ENCODE data around the gene CAPN15. TPM values are rescaled to one million over a fixed set of nuclear protein-coding genes. Genes with fewer than 3 reads are reported as not detected.

The CAPN15 gene
- total RNA-seq, 6 experiments from 2014 or later: 17.3 to 34.3 (median 23.3) TPM

- H3K4me1 ChIP-seq: peaks cover 0 to 21% (median 12%) of the 10 kb centered on the region in 4 donors
- H3K4me3 ChIP-seq: no peak overlapping the region
- no peak overlapping the region for H3K27ac ChIP-seq
- H3K36me3 ChIP-seq: peaks cover 0 to 16% (median 4%) of the 10 kb centered on the region in 4 donors
- 95% methylated on average over 10 of the region's 24 CpGs for WGBS (ENCODE audit: insufficient coverage, low coverage, low lambda C conversion rate, missing lambda C conversion rate)
- no peak for DNase-seq
- no peak for ATAC-seq
- H3K27me3 ChIP-seq: no peaks in the 10 kb centered on the region
- TF ChIP-seq POLR2A (IDR thresholded peaks at IDR 0.05): no peak
- TF ChIP-seq CTCF (IDR thresholded peaks at IDR 0.05): no peak
- intact Hi-C loops (cut with DNase I): no loop called here
- no peaks in the 10 kb centered on the region for H3K9me3 ChIP-seq
Observed at GRCh38 chr16:524274-525040, 3.1 kb upstream of the CAPN15 start.

- H3K36me3 ChIP-seq: peaks cover 0 to 10% (median 4%) of the 10 kb centered on the region in 4 donors
- H3K27ac ChIP-seq: no peak overlapping the region
- DNase-seq (no peak), ATAC-seq (no peak)
- intact Hi-C loops (cut with DNase I): no loop called here
- H3K9me3 ChIP-seq: no peaks in the 10 kb centered on the region
- WGBS (ENCODE audit: insufficient coverage, low coverage, low lambda C conversion rate, missing lambda C conversion rate): 92% methylated on average over 4 of the region's 8 CpGs
- TF ChIP-seq CTCF (IDR thresholded peaks at IDR 0.05): no peak
- TF ChIP-seq POLR2A (IDR thresholded peaks at IDR 0.05): no peak
- peaks cover 0 to 26% (median 13%) of the 10 kb centered on the region in 4 donors for H3K4me1 ChIP-seq
- no peaks in the 10 kb centered on the region for H3K27me3 ChIP-seq
- no peak overlapping the region for H3K4me3 ChIP-seq
Observed at GRCh38 chr16:525123-525519, 2.4 kb upstream of the CAPN15 start.

- Histone ChIP-seq H3K27ac (no peak overlapping the region), H3K4me1 (peaks cover 0 to 27% (median 13%) of the 10 kb centered on the region in 4 donors), H3K27me3 (no peaks in the 10 kb centered on the region), H3K4me3 (peak overlapping the region in 1 of 3 donors; percentile 90), H3K9me3 (no peaks in the 10 kb centered on the region), H3K36me3 (peaks cover 0 to 4% (median under 1%) of the 10 kb centered on the region in 4 donors)
- no peak for ATAC-seq
- TF ChIP-seq CTCF (IDR thresholded peaks at IDR 0.05): no peak
- no peak for TF ChIP-seq POLR2A (IDR thresholded peaks at IDR 0.05)
- intact Hi-C loops (cut with DNase I): no loop called here
- DNase-seq: no peak
- 70% methylated on average over 2 of the region's 13 CpGs for WGBS (ENCODE audit: insufficient coverage, low coverage, low lambda C conversion rate, missing lambda C conversion rate)
Observed at GRCh38 chr16:525520-526180, 1.9 kb upstream of the CAPN15 start.

GRCh38 chr16:526181-527014 is 1.1 kb upstream of the CAPN15 start:
- DNase-seq (no peak), ATAC-seq (peak; percentile 1 to 4 (median 2))
- intact Hi-C loops (cut with DNase I): no loop called here
- H3K4me3 ChIP-seq: peak overlapping the region; percentile 82 to 90 (median 90)
- no peaks in the 10 kb centered on the region for H3K27me3 ChIP-seq
- no peaks in the 10 kb centered on the region for H3K36me3 ChIP-seq
- 4% methylated on average over 14 of the region's 26 CpGs for WGBS (ENCODE audit: insufficient coverage, low coverage, low lambda C conversion rate, missing lambda C conversion rate)
- TF ChIP-seq POLR2A (IDR thresholded peaks at IDR 0.05) (no peak), CTCF (IDR thresholded peaks at IDR 0.05) (no peak)
- no peaks in the 10 kb centered on the region for H3K9me3 ChIP-seq
- H3K27ac ChIP-seq: peak overlapping the region; percentile 98 to 99 (median 99)
- peaks cover 0 to 27% (median 13%) of the 10 kb centered on the region in 4 donors for H3K4me1 ChIP-seq

Data from right lobe of liver (tissue), 6 donors.